ENCODE measurements around the gene USP53.

GRCh38 chr4:119303587-119304305 is 91.2 kb downstream of the USP53 start:
- no peak for TF ChIP-seq CTCF (IDR thresholded peaks at IDR 0.05)
- TF ChIP-seq JUN (CRISPR knock-in tag; IDR thresholded peaks at IDR 0.05), result no peak
- no peak for TF ChIP-seq ETV6 (CRISPR knock-in tag; IDR thresholded peaks at IDR 0.05)
- TF ChIP-seq, protein P1, sequence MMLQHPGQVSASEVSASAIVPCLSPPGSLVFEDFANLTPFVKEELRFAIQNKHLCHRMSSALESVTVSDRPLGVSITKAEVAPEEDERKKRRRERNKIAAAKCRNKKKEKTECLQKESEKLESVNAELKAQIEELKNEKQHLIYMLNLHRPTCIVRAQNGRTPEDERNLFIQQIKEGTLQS (CRISPR knock-in tag; conservative IDR thresholded peaks at IDR 0.05), result no peak
- TF ChIP-seq, protein P2, sequence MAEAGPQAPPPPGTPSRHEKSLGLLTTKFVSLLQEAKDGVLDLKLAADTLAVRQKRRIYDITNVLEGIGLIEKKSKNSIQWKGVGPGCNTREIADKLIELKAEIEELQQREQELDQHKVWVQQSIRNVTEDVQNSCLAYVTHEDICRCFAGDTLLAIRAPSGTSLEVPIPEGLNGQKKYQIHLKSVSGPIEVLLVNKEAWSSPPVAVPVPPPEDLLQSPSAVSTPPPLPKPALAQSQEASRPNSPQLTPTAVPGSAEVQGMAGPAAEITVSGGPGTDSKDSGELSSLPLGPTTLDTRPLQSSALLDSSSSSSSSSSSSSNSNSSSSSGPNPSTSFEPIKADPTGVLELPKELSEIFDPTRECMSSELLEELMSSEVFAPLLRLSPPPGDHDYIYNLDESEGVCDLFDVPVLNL (CRISPR knock-in tag; IDR thresholded peaks at IDR 0.05; ENCODE audit: borderline replicate concordance, low read depth), result no peak
- no peak for TF ChIP-seq KAT7 (CRISPR knock-in tag; IDR thresholded peaks at IDR 0.05; ENCODE audit: borderline replicate concordance)
- no peak for TF ChIP-seq CREM (CRISPR knock-in tag; IDR thresholded peaks at IDR 0.05)
- TF ChIP-seq JAZF1 (CRISPR knock-in tag; IDR thresholded peaks at IDR 0.05), result no peak
- no peak for TF ChIP-seq FOXK1 (CRISPR knock-in tag; IDR thresholded peaks at IDR 0.05)
- TF ChIP-seq ESRRA (CRISPR knock-in tag; IDR thresholded peaks at IDR 0.05; ENCODE audit: borderline replicate concordance), result no peak
- TF ChIP-seq ATF1 (CRISPR knock-in tag; IDR thresholded peaks at IDR 0.05), result no peak
- TF ChIP-seq ELF4 (CRISPR knock-in tag; IDR thresholded peaks at IDR 0.05; ENCODE audit: low read depth), result no peak
- no peak for TF ChIP-seq HMGXB4 (CRISPR knock-in tag; IDR thresholded peaks at IDR 0.05)
